Renal pelvis (tissue), 4 donors: Measurements from ENCODE around the gene SMIM34. TPM values are rescaled to one million over a fixed set of nuclear protein-coding genes. Genes with fewer than 3 reads are reported as not detected.
"Not testable (repeated sequence)": the region's sequence is repeated elsewhere in the genome, so short reads cannot be mapped to it uniquely, and the experiment has no call there.

Experiments
- DNase-seq: peaks from one replicate; pipeline ENCODE4 v3.0.0-alpha.2; 2013
- polyA plus RNA-seq, 3 donors: library from polyadenylated mRNA; unstranded; fragments of 120-200 nt; gene quantifications; one replicate each; pipeline ENCODE4 v1.2.1, GENCODE V29; 2013; ENCODE audit not compliant: insufficient read length in 3 of 3

SMIM34 gene
- polyA plus RNA-seq, 3 donors = 0.24 to 1.5 (median 1.1) TPM

GRCh38 chr21:34374462-34374861 lies 49.3 kb downstream of the SMIM34 start:
- DNase-seq = not testable (repeated sequence)

DNA sequence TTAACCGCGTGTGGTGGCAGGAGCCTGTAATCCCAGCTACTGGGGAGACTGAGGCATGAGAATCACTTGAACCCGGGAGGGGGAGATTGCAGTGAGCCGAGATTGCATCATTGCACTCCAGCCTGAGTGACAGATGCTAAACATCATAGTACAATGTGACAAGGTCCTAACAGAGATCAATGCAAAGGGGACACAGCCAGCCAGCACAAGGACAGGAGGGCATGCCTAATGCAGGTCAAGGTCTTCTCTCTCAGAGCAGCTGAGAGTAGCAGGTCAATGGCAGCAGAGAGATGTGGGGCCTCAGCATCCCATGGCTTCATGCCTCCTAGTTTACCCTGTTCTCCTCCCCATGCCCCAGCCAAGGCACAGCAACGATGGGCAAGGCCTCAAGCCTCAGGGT lies 51.4 kb downstream of the SMIM34 start:
- DNase-seq = no peak

DNA sequence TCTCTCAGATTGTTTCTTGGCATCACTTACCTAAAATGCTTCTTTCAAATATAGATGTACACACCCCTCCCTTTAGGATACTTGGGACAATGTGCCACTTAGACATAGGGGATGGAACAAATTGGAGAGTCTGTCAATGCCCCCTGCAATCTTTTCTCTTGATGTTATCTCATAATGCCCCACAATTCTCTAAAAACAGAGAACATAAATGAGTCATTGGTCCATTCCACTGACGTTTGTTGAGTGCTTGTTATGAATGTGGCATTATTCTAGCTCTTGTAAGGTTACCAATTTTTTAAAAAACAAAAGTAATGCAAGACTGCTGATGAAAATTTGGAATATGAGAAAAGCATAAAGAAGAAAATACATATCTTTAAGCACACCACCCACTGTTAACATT lies 54.0 kb downstream of the SMIM34 start:
- DNase-seq = no peak

Other genes with a start within 250 kb of the SMIM34 start
- 1 to 10 TPM in 2 of 3 donors, under 1 TPM in 1; 0.81 to 1.2 (median 1.0) TPM for gene KCNE2, start 59.9 kb downstream of the SMIM34 start, polyA plus RNA-seq
- gene SMIM11, start 48.4 kb downstream of the SMIM34 start, polyA plus RNA-seq = 1 to 10 TPM; 2.5 to 9.2 (median 4.6) TPM
- 1 to 10 TPM in 2 of 3 donors, under 1 TPM in 1; 0.75 to 1.4 (median 1.0) TPM for gene KCNE1, start 88.3 kb upstream of the SMIM34 start, polyA plus RNA-seq
- gene RCAN1, start 191.2 kb upstream of the SMIM34 start, polyA plus RNA-seq = 10 to 100 TPM; 29.7 to 34.2 (median 30.4) TPM
- 1 to 10 TPM; 1.7 to 2.8 (median 2.7) TPM for gene CLIC6, start 245.0 kb upstream of the SMIM34 start, polyA plus RNA-seq